Measurements from ENCODE around the gene RPL10A. TPM values are rescaled to one million over a fixed set of nuclear protein-coding genes. Genes with fewer than 3 reads are reported as not detected.

Gene RPL10A
- total and polyA plus RNA-seq, 2 of the 8 experiments (the other 6 are each of a cell fraction or from before 2014, with no cell fraction given): 1,893 to 2,948 TPM

GRCh38 chr6:35498422-35499067 is 30.3 kb downstream of the RPL10A start:
- Histone ChIP-seq H3K4me2 (ENCODE audit: insufficient read depth in 1 of 2, low read depth in 2 of 2, low read length in 2 of 2) (peak overlapping the region; percentile 83 to 86), H2BK5ac (ENCODE audit: low read depth, low read length) (peak overlapping the region; percentile 58; the same call in 1 of the 2 replicates), H4K8ac (ENCODE audit: extremely low read depth, insufficient read depth, low read length) (peak overlapping the region; percentile 94; the same call in 1 of the 2 replicates), H3K79me1 (ENCODE audit: low read depth, low read length) (peaks cover 10% of the 10 kb centered on the region; the same call in 1 of the 2 replicates), H2AFZ (ENCODE audit: low read length) (no peak overlapping the region), H3K23me2 (ENCODE audit: low read depth, low read length) (peaks cover 6% of the 10 kb centered on the region; the same call in 1 of the 2 replicates), H4K91ac (replicated peaks; ENCODE audit: insufficient read length, low read length) (peak overlapping the region; percentile 49), H2BK120ac (replicated peaks; ENCODE audit: low read depth, low read length) (no peak overlapping the region), H3K9me3 (ENCODE audit: insufficient read depth in 2 of 2, low read depth in 1 of 2, low read length in 1 of 2) (no peaks in the 10 kb centered on the region), H3K36me3 (ENCODE audit: control insufficient read depth in 2 of 4, insufficient read depth in 4 of 4, low read length in 3 of 4) (no peaks in the 10 kb centered on the region), H2BK20ac (ENCODE audit: low read length) (no peak overlapping the region), H4K20me1 (replicated peaks in 1 of 2; ENCODE audit: control insufficient read depth in 1 of 2, insufficient read depth in 2 of 2, low read length in 2 of 2) (peaks cover 12 to 14% of the 10 kb centered on the region in 2 experiments), H2BK12ac (ENCODE audit: low read depth, low read length) (peak overlapping the region; percentile 82), H2AK5ac (ENCODE audit: low read depth, low read length) (peak overlapping the region; percentile 11; the same call in 1 of the 2 replicates), H3K4ac (replicated peaks; ENCODE audit: insufficient read length, low read depth, low read length) (peak overlapping the region; percentile 63), H3K79me2 (ENCODE audit: control insufficient read depth in 1 of 2, insufficient read depth in 2 of 2, low read length in 2 of 2) (peaks cover 0 to 23% of the 10 kb centered on the region in 2 experiments; a peak in 2 of 4 replicates), H3K4me3 (ENCODE audit: extremely low read depth in 1 of 4, insufficient read depth in 2 of 4, low read depth in 3 of 4, low read length in 4 of 4) (peak overlapping the region; percentile 46 to 92 (median 64)), H3K27me3 (replicated peaks in 1 of 4; ENCODE audit: control insufficient read depth in 3 of 4, extremely low read depth in 1 of 4, insufficient read depth in 3 of 4, low read length in 3 of 4) (peaks cover 0 to 13% (median 6%) of the 10 kb centered on the region in 4 experiments; a peak in 4 of 7 replicates), H2BK15ac (ENCODE audit: low read length) (peak overlapping the region; percentile 92), H3K23ac (ENCODE audit: insufficient read length) (no peak overlapping the region), H4K5ac (ENCODE audit: insufficient read length, low read depth, low read length) (no peak overlapping the region), H3K9ac (replicated peaks in 1 of 4; ENCODE audit: extremely low read depth in 1 of 4, low read depth in 3 of 4, low read length in 3 of 4) (peak overlapping the region in 2 of 4 experiments; percentile 60 to 76; a peak in 5 of 7 replicates), H3K27ac (ENCODE audit: low read depth, low read length) (peak overlapping the region; percentile 53), H3K14ac (ENCODE audit: insufficient read length) (no peak overlapping the region), H3K4me1 (replicated peaks in 1 of 4; ENCODE audit: control insufficient read depth in 3 of 4, insufficient read depth in 4 of 4, low read length in 3 of 4) (peaks cover 8 to 28% (median 23%) of the 10 kb centered on the region in 4 experiments), H3K56ac (replicated peaks; ENCODE audit: insufficient read length, low read depth, low read length) (no peak overlapping the region), H3K18ac (ENCODE audit: extremely low read depth, low read length) (peak overlapping the region; percentile 96)
- POLR2A ChIA-PET (ENCODE audit: partially characterized antibody): interaction anchor here (0.9 to 37.6 kb wide), 13 partner anchors 10 to 529 kb away, joined by 3 to 1319 read pairs (median 4); partner anchors contain the start of genes FANCE, MAPK14 and RPL10A
- DNase-seq (ENCODE audit: low read depth in 1 of 2, low spot score in 2 of 2) (no peak), FAIRE-seq (no peak)
- 36% methylated on average over 7 of the region's 14 CpGs; no CpG with 5 or more reads in 1 of the 2 experiments for WGBS, 2 experiments (ENCODE audit: extremely low coverage in 1 of 2, insufficient coverage in 1 of 2, insufficient read length in 1 of 2, insufficient replicate concordance in 2 of 2, low coverage in 1 of 2, low lambda C conversion rate in 2 of 2, missing lambda C conversion rate in 1 of 2)
- TF ChIP-seq MAX (IDR thresholded peaks at IDR 0.05): peak; percentile 88
- no peak for TF ChIP-seq BRCA1 (IDR thresholded peaks at IDR 0.05; ENCODE audit: low read depth, low read length)
- CTCF ChIA-PET (ENCODE audit: partially characterized antibody): interaction anchor here (0.6 to 1.2 kb wide), 9 partner anchors 9 to 77 kb away, joined by 3 to 7 read pairs (median 3); no protein-coding TSS in a partner anchor

Measured in H1 (cell line).